H1 (cell line): ENCODE data around the gene FADS2. TPM values are rescaled to one million over a fixed set of nuclear protein-coding genes. Genes with fewer than 3 reads are reported as not detected.

Experiments used
- CTCF ChIA-PET: fragments of 300-600 bp; sonication (Branson Sonifier 250); formaldehyde crosslinking; loops from one replicate; lab custom pipeline; 2021; ENCODE audit not compliant: partially characterized antibody; lab: Charles Lee
- POLR2A ChIA-PET: fragments of 300-600 bp; sonication (Branson Sonifier 250); formaldehyde crosslinking; loops from one replicate; lab custom pipeline; 2021; ENCODE audit warnings: inconsistent platforms; ENCODE audit not compliant: partially characterized antibody; lab: Charles Lee
- DNase-seq, 2 experiments: peaks; one replicate each; pipeline versions ENCODE4 v3.0.0 to v3.0.0-alpha.2; 2010 to 2022; ENCODE audit warnings: low spot score in 2 of 2, low read depth in 1 of 2, mixed read lengths in 1 of 2
- FAIRE-seq: peaks from 2 replicates; lab custom pipeline; 2011; peaks lifted over from hg19 to GRCh38; lab: Jason Lieb, UNC
- H2AFZ ChIP-seq: 2 replicates; pipeline ENCODE4 v1.8.1; 2012; ENCODE audit warnings: low read length, inconsistent platforms
- H2AK5ac ChIP-seq: 2 replicates; pipeline ENCODE4 v1.6.1; 2013; ENCODE audit warnings: low read depth, low read length
- H2BK120ac ChIP-seq: replicated peaks from 2 replicates; pipeline ENCODE3; 2013; ENCODE audit warnings: low read depth, low read length, inconsistent platforms
- H2BK12ac ChIP-seq: 2 replicates; pipeline ENCODE4 v1.6.1; 2013; ENCODE audit warnings: low read depth, low read length
- H2BK15ac ChIP-seq: 2 replicates; pipeline ENCODE4 v1.6.1; 2013; ENCODE audit warnings: low read length
- H2BK20ac ChIP-seq: 2 replicates; pipeline ENCODE4 v1.6.1; 2013; ENCODE audit warnings: low read length
- H2BK5ac ChIP-seq: 2 replicates; pipeline ENCODE4 v1.6.1; 2013; ENCODE audit warnings: low read depth, low read length
- H3K14ac ChIP-seq: 2 replicates; pipeline ENCODE4 v1.6.1; 2013; ENCODE audit warnings: inconsistent platforms; ENCODE audit not compliant: insufficient read length
- H3K18ac ChIP-seq: 2 replicates; pipeline ENCODE4 v1.6.1; 2013; ENCODE audit warnings: low read length; ENCODE audit errors: extremely low read depth
- H3K23ac ChIP-seq: 2 replicates; pipeline ENCODE4 v1.6.1; 2013; ENCODE audit warnings: inconsistent platforms; ENCODE audit not compliant: insufficient read length
- H3K23me2 ChIP-seq: 2 replicates; pipeline ENCODE4 v1.6.1; 2013; ENCODE audit warnings: low read depth, low read length
- H3K27ac ChIP-seq: 2 replicates; pipeline ENCODE4 v1.6.1; 2011; ENCODE audit warnings: low read depth, low read length, inconsistent platforms
- H3K27me3 ChIP-seq, 4 experiments: replicated peaks in 1 of 4; 1 replicate in 1 of 4; 2 replicates in 3 of 4; pipeline versions ENCODE4 v1.6.1 to v1.8.1; 2011 to 2013; ENCODE audit warnings: low read length in 3 of 4, mild to moderate bottlenecking in 3 of 4, inconsistent platforms in 2 of 4, mixed read lengths in 2 of 4, moderate library complexity in 1 of 4; ENCODE audit not compliant: control insufficient read depth in 3 of 4, insufficient read depth in 3 of 4; ENCODE audit errors: extremely low read depth in 1 of 4
- H3K36me3 ChIP-seq, 4 experiments: 2 replicates each; pipeline versions ENCODE4 v1.6.1 to v1.8.1; 2011 to 2013; ENCODE audit warnings: mild to moderate bottlenecking in 4 of 4, low read length in 3 of 4, moderate library complexity in 2 of 4, control low read depth in 1 of 4, inconsistent platforms in 1 of 4; ENCODE audit not compliant: insufficient read depth in 4 of 4, control insufficient read depth in 2 of 4
- H3K4ac ChIP-seq: replicated peaks from 2 replicates; pipeline ENCODE3; 2013; ENCODE audit warnings: low read length, low read depth, mixed read lengths, inconsistent platforms; ENCODE audit not compliant: insufficient read length
- H3K4me1 ChIP-seq, 4 experiments: replicated peaks in 1 of 4; 1 replicate in 1 of 4; 2 replicates in 3 of 4; pipeline versions ENCODE4 v1.6.1 to v1.8.1; 2011 to 2013; ENCODE audit warnings: low read length in 3 of 4, inconsistent platforms in 2 of 4, mixed read lengths in 1 of 4; ENCODE audit not compliant: insufficient read depth in 4 of 4, control insufficient read depth in 3 of 4
- H3K4me2 ChIP-seq, 2 experiments: 2 replicates each; pipeline versions ENCODE4 v1.6.1 to v1.8.1; 2011 to 2013; ENCODE audit warnings: low read depth in 2 of 2, low read length in 2 of 2, control low read depth in 1 of 2, inconsistent platforms in 1 of 2, mild to moderate bottlenecking in 1 of 2; ENCODE audit not compliant: insufficient read depth in 1 of 2
- H3K4me3 ChIP-seq, 4 experiments: fragments of 200-600, 300-600 bp in 1 of 4; sonication (generic), shearing (Covaris generic), sonication (Bioruptor Twin) in 1 of 4; 2 replicates each; pipeline versions ENCODE4 v1.5.1 to v1.8.1; 2011 to 2016; ENCODE audit warnings: low read length in 4 of 4, low read depth in 3 of 4, control low read depth in 2 of 4, inconsistent platforms in 2 of 4, mild to moderate bottlenecking in 2 of 4, mixed read lengths in 1 of 4, moderate library complexity in 1 of 4; ENCODE audit not compliant: insufficient read depth in 2 of 4; ENCODE audit errors: extremely low read depth in 1 of 4
- H3K56ac ChIP-seq: replicated peaks from 2 replicates; pipeline ENCODE3; 2013; ENCODE audit warnings: low read depth, mild to moderate bottlenecking, mixed read lengths, low read length, inconsistent platforms; ENCODE audit not compliant: insufficient read length
- H3K79me1 ChIP-seq: 2 replicates; pipeline ENCODE4 v1.6.1; 2013; ENCODE audit warnings: low read depth, low read length, control low read depth
- H3K79me2 ChIP-seq, 2 experiments: 2 replicates each; pipeline versions ENCODE4 v1.6.1 to v1.8.1; 2012 to 2013; ENCODE audit warnings: low read length in 2 of 2, mild to moderate bottlenecking in 2 of 2, inconsistent platforms in 1 of 2; ENCODE audit not compliant: insufficient read depth in 2 of 2, control insufficient read depth in 1 of 2
- H3K9ac ChIP-seq, 4 experiments: replicated peaks in 1 of 4; 1 replicate in 1 of 4; 2 replicates in 3 of 4; pipeline versions ENCODE4 v1.6.1 to v1.8.1; 2011 to 2013; ENCODE audit warnings: low read depth in 3 of 4, low read length in 3 of 4, control low read depth in 2 of 4, mild to moderate bottlenecking in 2 of 4, moderate library complexity in 2 of 4, inconsistent platforms in 1 of 4; ENCODE audit errors: extremely low read depth in 1 of 4
- H3K9me3 ChIP-seq, 2 experiments: 2 replicates each; pipeline versions ENCODE4 v1.6.1 to v1.8.1; 2012 to 2013; ENCODE audit warnings: mild to moderate bottlenecking in 2 of 2, moderate library complexity in 2 of 2, control low read depth in 1 of 2, inconsistent platforms in 1 of 2, low read depth in 1 of 2, low read length in 1 of 2, mixed read lengths in 1 of 2; ENCODE audit not compliant: insufficient read depth in 2 of 2
- H4K20me1 ChIP-seq, 2 experiments: replicated peaks in 1 of 2; 2 replicates each; pipeline versions ENCODE3 to v1.8.1; 2011 to 2013; ENCODE audit warnings: inconsistent platforms in 2 of 2, low read length in 2 of 2, mild to moderate bottlenecking in 1 of 2; ENCODE audit not compliant: insufficient read depth in 2 of 2, control insufficient read depth in 1 of 2
- H4K5ac ChIP-seq: 2 replicates; pipeline ENCODE4 v1.6.1; 2013; ENCODE audit warnings: low read length, low read depth, mixed read lengths, inconsistent platforms; ENCODE audit not compliant: insufficient read length
- H4K8ac ChIP-seq: 2 replicates; pipeline ENCODE4 v1.8.0; 2013; ENCODE audit warnings: mild to moderate bottlenecking, moderate library complexity, low read length, inconsistent platforms; ENCODE audit not compliant: insufficient read depth; ENCODE audit errors: extremely low read depth
- H4K91ac ChIP-seq: replicated peaks from 2 replicates; pipeline ENCODE3; 2013; ENCODE audit warnings: low read length, mixed read lengths, inconsistent platforms; ENCODE audit not compliant: insufficient read length
- ATF3 ChIP-seq: IDR thresholded peaks from 2 replicates; pipeline ENCODE4 v1.6.1; 2011; ENCODE audit warnings: low read depth, mild to moderate bottlenecking, low read length; ENCODE audit not compliant: insufficient read depth
- GABPA ChIP-seq: IDR thresholded peaks from 2 replicates; pipeline ENCODE4 v1.6.1; 2011; ENCODE audit warnings: mild to moderate bottlenecking, low read length, moderate library complexity, borderline replicate concordance; ENCODE audit not compliant: insufficient read depth
- POLR2AphosphoS5 ChIP-seq: IDR thresholded peaks from 2 replicates; pipeline ENCODE4 v1.6.1; 2011; ENCODE audit warnings: low read depth, low read length
- SUZ12 ChIP-seq: fragments of 200-600 bp; sonication (generic); IDR thresholded peaks from 2 replicates; pipeline ENCODE4 v1.6.1; 2012; ENCODE audit warnings: mild to moderate bottlenecking, inconsistent platforms, low read length, moderate library complexity, mixed read lengths
- WGBS, 2 experiments: shearing (Covaris generic) in 1 of 2; methylation state at CpG; one replicate each; pipeline versions ENCODE4 v1.1.6 to v1.1.7; 2013 to 2015; ENCODE audit warnings: low lambda C conversion rate in 2 of 2, mixed read lengths in 2 of 2, inconsistent platforms in 1 of 2, low coverage in 1 of 2, missing lambda C conversion rate in 1 of 2; ENCODE audit not compliant: insufficient replicate concordance in 2 of 2, insufficient coverage in 1 of 2, insufficient read length in 1 of 2; ENCODE audit errors: extremely low coverage in 1 of 2, missing lambda C conversion rate in 1 of 2; 5-methylcytosine and 5-hydroxymethylcytosine counted together
- polyA plus RNA-seq, 7 experiments: library from polyadenylated mRNA; depleted of rRNA in 3 of 7; stranded (reverse) in 5 of 7; unstranded in 2 of 7; fragments of >200 nt in 5 of 7; fragments of 200-250 nt in 2 of 7; gene quantifications; 1 replicate in 5 of 7; 2 replicates in 1 of 7; 4 replicates in 1 of 7; pipeline versions ENCODE4 v1.2.1 to v1.2.3, GENCODE V29; 2011 to 2013; ENCODE audit warnings: missing spikeins in 2 of 7, mixed read lengths in 2 of 7
- total RNA-seq: library from RNA; stranded (reverse); fragmentation: NEBNext Ultra II Directional; extraction: Animal tissue kit (Norgen Biotek cat#: 25700); gene quantifications from 2 replicates; pipeline ENCODE4 v1.2.1, GENCODE V29; 2021

FADS2 gene
- total and polyA plus RNA-seq, 2 of the 8 experiments (the other 6 are each of a cell fraction or from before 2014, with no cell fraction given): 499 to 701 TPM

DNA sequence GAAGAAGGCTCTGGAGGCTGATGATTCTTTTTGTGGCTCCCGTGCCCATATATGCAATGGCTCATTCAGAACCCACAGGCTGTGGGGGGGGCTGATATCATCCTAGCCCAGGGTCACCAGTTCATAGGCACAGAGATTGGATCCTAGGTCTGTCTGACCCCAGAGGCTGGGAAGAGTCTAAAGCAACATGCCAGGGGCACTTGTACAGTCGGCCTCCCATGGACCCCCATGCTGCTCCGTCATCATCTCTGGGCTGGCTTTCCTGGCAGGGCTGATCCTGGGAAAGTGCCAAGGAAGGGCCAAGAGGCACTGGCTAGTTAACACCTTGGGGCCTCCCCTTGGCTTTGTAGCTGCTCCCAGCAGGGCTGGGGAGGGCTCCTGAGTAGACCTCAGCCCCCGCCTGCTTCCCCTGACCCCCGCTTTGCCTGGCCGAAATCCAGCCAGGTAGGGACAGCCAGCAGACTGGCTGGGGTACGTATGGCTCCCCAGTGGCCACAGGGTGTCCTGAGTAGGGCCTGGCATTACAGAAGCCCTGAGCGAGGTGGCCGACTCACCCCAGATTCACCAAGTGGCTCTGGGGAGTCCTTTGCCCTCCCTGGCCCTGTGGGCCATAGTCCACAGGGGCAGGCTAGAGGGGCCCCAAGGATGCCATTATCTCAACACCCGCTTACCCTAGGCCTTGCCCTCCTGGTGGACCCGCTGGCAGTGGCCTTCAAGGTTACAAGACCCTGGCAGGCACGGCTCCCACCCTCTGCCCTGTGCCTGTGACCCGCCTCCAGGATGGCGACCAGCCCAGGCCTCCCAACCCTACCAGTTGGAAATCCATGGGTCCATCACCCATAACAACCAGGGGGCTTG, 40.7 kb downstream of the FADS2 start:
- Histone ChIP-seq H2BK12ac (no peak overlapping the region), H2BK5ac (no peak overlapping the region), H3K23me2 (no peaks in the 10 kb centered on the region)
- TF ChIP-seq GABPA (no peak), POLR2AphosphoS5 (peak; percentile 56), ATF3 (no peak), SUZ12 (no peak)
- TF ChIP-seq, all 59 proteins: peak for 1
- no peak overlapping the region for H3K4ac ChIP-seq
- no peak overlapping the region for H2BK20ac ChIP-seq
- no peak overlapping the region for H3K23ac ChIP-seq
- no peaks in the 10 kb centered on the region for H3K79me1 ChIP-seq
- H4K91ac ChIP-seq: no peak overlapping the region
- no peak overlapping the region for H3K27ac ChIP-seq
- no peak overlapping the region; the same call in 1 of the 2 replicates for H4K8ac ChIP-seq
- CTCF ChIA-PET: interaction anchor here (0.6 to 10.9 kb wide), 11 partner anchors 13 to 538 kb away, joined by 3 to 172 read pairs (median 32); no protein-coding TSS in a partner anchor
- no peak overlapping the region for H3K9ac ChIP-seq
- H4K20me1 ChIP-seq: peaks cover 0 to 6% of the 10 kb centered on the region in 2 experiments
- FAIRE-seq (no peak), DNase-seq (no peak)
- no peak overlapping the region for H3K4me3 ChIP-seq
- no peak overlapping the region for H2BK15ac ChIP-seq
- POLR2A ChIA-PET: interaction anchor here (0.6 to 2.1 kb wide), 6 partner anchors 10 to 723 kb away, joined by 3 to 7 read pairs (median 4); no protein-coding TSS in a partner anchor
- no peak overlapping the region for H2AFZ ChIP-seq
- H3K4me2 ChIP-seq: no peak overlapping the region
- H3K36me3 ChIP-seq: peaks cover 8 to 24% (median 11%) of the 10 kb centered on the region in 4 experiments
- no peak overlapping the region for H3K18ac ChIP-seq
- no peaks in the 10 kb centered on the region for H3K79me2 ChIP-seq
- H3K9me3 ChIP-seq: no peaks in the 10 kb centered on the region
- H4K5ac ChIP-seq: no peak overlapping the region
- H3K14ac ChIP-seq: no peak overlapping the region
- H3K56ac ChIP-seq: no peak overlapping the region
- peaks cover 0 to 9% (median 4%) of the 10 kb centered on the region in 4 experiments; a peak in 6 of 7 replicates for H3K4me1 ChIP-seq
- peaks cover 0 to 11% (median 8%) of the 10 kb centered on the region in 4 experiments; a peak in 5 of 7 replicates for H3K27me3 ChIP-seq
- H2BK120ac ChIP-seq: no peak overlapping the region
- H2AK5ac ChIP-seq: 0 out of 2 replicates have a peak overlapping the region, but pooled peaks have one; percentile 24
- WGBS, 2 experiments: 83% methylated on average over 14 of the region's 14 CpGs; no CpG with 5 or more reads in 1 of the 2 experiments
